Measurements from ENCODE around the gene DHCR24.

Gene DHCR24

DNA sequence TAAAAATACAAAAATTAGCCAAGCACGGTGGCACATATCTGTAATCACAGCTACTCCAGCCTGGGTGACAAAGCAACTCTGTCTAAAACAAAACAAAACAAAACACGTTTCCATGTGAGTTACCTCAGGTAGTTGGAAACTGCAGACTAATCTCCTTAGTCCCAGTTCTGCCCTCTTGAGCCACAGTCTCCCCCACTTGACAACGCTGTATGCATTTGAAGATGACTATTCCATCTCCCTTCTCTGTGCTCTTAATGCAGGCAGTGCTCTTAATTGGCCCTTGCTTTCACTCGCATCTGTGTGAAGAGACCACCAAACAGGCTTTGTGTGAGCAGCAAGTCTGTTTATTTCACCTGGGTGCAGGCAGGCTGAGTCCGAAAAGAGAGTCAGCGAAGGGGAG is 19.6 kb upstream of the DHCR24 start:
- DNase-seq (ENCODE audit: low read depth), result no peak
- no peak overlapping the region for H3K4me3 ChIP-seq (ENCODE audit: low read length)
- no peak for TF ChIP-seq CTCF (IDR thresholded peaks at IDR 0.05; ENCODE audit: insufficient read depth, low read depth, low read length, missing control alignments)

GRCh38 chr1:54904476-54905048 is 17.6 kb upstream of the DHCR24 start:
- DNase-seq (ENCODE audit: low read depth), result peak; percentile 86
- H3K4me3 ChIP-seq (ENCODE audit: low read length), result no peak overlapping the region
- TF ChIP-seq CTCF (IDR thresholded peaks at IDR 0.05; ENCODE audit: insufficient read depth, low read depth, low read length, missing control alignments), result no peak

GRCh38 chr1:54894271-54894670 is 7.3 kb upstream of the DHCR24 start:
- H3K4me3 ChIP-seq (ENCODE audit: low read length), result no peak overlapping the region
- DNase-seq (ENCODE audit: low read depth), result no peak
- TF ChIP-seq CTCF (IDR thresholded peaks at IDR 0.05; ENCODE audit: insufficient read depth, low read depth, low read length, missing control alignments), result no peak

DNA sequence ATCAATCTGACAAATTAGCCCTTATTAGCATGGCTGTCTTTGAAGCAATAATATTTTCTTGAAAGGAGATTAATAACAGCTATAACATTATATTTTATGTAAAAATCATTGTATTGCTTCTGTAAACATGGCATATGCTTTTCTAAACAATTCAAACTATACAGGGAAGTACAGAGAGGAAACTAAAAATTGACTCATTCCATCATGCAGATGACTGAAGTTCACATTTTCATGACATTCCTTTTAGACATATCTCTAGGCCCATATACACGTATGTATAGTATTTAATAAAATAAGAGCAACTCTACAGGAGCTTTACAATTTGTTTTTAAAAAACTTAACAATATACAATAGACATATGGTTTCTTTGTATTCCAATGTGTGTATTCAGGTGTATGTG is 5.6 kb upstream of the DHCR24 start:
- no peak for TF ChIP-seq CTCF (IDR thresholded peaks at IDR 0.05; ENCODE audit: insufficient read depth, low read depth, low read length, missing control alignments)

DNA sequence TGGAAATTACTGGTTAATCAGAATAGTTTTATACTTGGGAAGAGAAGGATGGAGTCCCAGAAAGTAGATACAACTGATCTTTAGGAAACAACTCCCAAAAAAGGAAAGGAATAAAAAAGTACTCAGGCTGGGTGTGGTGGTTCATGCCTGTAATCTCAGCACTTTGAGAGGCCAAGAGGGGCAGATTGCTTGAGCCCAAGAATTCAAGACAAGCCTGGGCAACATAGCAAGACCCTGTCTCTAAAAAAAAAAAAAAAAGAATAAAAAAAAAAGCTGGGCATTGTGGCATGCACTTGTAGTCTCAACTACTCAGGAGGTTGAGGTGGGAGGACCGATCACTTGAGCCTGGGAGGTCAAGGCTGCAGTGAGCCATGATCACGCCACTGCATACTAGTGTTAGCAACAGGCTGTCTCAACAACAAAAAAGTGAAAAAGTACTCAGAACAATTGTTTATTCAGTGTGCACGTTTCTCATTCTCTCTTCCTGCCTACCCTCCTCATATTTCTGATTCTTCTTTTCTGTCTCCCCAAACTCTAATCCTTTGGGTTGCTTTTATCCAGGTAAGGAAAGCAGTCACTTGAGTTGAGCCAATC is 2.2 kb upstream of the DHCR24 start:
- DNase-seq (ENCODE audit: low read depth), result no peak
- TF ChIP-seq CTCF (IDR thresholded peaks at IDR 0.05; ENCODE audit: insufficient read depth, low read depth, low read length, missing control alignments), result no peak
- no peak overlapping the region for H3K4me3 ChIP-seq (ENCODE audit: low read length)

More for the DNA sequence above, 5.6 kb upstream of the DHCR24 start:
- no peak for DNase-seq (ENCODE audit: low read depth)
- H3K4me3 ChIP-seq (ENCODE audit: low read length), result no peak overlapping the region

- no peak overlapping the region for H3K4me3 ChIP-seq (ENCODE audit: low read length)
- no peak for TF ChIP-seq CTCF (IDR thresholded peaks at IDR 0.05; ENCODE audit: insufficient read depth, low read depth, low read length, missing control alignments)
- DNase-seq (ENCODE audit: low read depth), result peak; percentile 13
Observed at GRCh38 chr1:54888080-54888733, 1.2 kb upstream of the DHCR24 start.

Measured in epithelial cell of esophagus (primary cell).